Measurements from ENCODE around the gene CLN3.
"Not testable (repeated sequence)": the region's sequence is repeated elsewhere in the genome, so short reads cannot be mapped to it uniquely, and the experiment has no call there.

Gene CLN3

DNA sequence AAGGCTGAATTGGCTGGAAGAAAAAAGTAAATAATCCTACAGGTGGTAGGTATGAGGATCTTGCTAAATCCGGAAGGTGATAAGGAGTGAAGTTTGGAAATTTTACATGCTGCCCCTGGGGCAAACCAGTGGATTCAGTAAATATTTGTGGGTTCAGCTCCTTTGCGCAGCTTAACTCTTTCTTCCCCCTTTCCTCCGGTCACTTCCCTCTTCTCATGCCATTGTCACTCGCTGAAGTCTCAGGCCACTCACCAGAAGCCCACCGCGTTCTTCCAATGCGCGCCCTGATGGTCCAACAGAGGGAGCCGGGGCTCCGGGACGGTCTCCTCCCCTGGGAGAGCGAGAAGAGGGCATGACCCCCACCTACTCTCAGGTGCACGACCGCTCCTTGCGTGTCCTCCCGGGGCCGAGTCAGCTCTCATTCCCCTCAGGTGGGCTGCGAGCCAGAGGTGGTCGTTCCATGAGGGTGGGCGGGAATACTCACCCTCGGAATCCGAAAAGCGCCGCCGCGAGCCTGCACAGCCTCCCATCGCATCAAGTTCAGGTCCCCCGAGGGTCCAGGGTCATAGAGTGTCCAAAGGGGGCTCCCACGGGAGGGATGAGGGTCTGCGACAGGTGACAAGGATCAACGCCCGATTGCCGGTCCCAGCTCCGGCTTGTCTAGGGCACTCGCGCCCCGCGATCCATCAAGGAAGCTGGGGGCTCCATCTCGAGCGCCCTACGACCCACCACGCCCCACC is 474 bp downstream of the CLN3 start:
- H3K27me3 Mint-ChIP-seq (ENCODE audit: low read depth) = no peaks in the 10 kb centered on the region
- H3K36me3 Mint-ChIP-seq (ENCODE audit: low read depth) = peaks cover 31% of the 10 kb centered on the region
- peak overlapping the region; percentile 93 for H3K4me3 Mint-ChIP-seq
- peak overlapping the region; percentile 100 for H3K27ac Mint-ChIP-seq
- H3K4me1 Mint-ChIP-seq (ENCODE audit: low read depth) = peaks cover 46% of the 10 kb centered on the region
- H3K9me3 Mint-ChIP-seq = no peaks in the 10 kb centered on the region

DNA sequence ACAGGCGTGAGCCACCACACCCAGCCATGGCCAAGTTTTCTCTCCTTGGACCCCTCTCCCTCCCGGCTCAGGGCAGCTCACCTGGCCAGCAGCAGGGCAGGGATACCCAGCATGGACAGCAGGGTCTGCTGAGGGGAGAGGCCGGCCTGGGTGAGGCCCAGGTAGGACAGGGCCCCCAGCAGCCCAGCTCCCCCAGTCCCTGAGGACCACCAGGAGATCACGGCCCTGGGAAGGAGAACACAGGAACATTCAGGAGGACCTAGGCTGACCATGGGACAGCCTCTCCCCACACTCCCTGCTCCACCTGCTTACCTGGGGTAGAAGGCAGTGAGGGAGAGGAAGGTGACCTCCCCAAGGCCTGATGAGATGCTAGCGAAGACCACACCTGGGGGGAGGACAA is 5.6 kb downstream of the CLN3 start:
- Mint-ChIP-seq H3K9me3 (no peaks in the 10 kb centered on the region), H3K4me3 (no peak overlapping the region), H3K27me3 (ENCODE audit: low read depth) (no peaks in the 10 kb centered on the region), H3K4me1 (ENCODE audit: low read depth) (peaks cover 7% of the 10 kb centered on the region), H3K36me3 (ENCODE audit: low read depth) (peaks cover 30% of the 10 kb centered on the region), H3K27ac (no peak overlapping the region)

DNA sequence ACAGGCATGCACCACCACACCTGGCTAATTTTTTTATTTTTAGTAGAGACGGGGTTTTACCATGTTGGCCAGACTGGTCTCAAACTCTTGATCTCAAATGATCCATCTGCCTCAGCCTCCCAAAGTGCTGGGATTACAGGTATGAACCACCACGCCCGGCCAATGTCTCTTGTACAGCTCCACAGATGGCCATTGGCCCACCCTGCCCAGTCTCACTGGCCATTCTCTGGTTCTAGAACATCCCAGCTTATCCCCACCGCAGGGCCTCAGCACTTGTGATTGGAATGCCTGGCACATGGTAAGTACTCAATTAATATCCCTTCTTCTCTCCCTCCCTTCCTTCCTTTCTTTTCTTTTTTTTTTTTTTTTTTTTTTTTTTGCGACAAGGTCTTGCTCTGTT is 8.5 kb downstream of the CLN3 start:
- H3K4me3 Mint-ChIP-seq; H3K4me1 Mint-ChIP-seq (ENCODE audit: low read depth); H3K27me3 Mint-ChIP-seq (ENCODE audit: low read depth); H3K27ac Mint-ChIP-seq; H3K9me3 Mint-ChIP-seq: not testable (repeated sequence)
- H3K36me3 Mint-ChIP-seq (ENCODE audit: low read depth) = peaks cover 22% of the 10 kb centered on the region

DNA sequence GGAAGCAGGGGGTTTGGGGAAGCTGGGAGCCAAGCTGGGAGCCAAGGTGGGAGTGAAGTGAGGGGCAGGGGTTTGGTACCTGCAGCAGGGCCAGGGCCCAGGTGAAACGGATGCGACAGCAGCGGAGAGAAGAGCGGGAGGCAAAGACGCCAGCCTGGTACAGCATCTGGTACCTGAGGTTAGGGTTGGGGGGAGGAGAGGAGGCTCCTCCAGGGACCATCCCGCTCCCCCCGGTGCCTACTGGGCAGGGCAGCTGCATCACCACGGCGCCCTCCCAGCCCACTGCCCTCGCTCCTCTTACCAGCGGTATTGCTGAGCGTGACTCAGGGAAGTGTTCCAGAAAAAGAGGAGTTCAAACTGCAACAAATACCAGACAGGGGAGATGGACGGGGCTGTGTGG is 9.8 kb downstream of the CLN3 start:
- H3K9me3 Mint-ChIP-seq = no peaks in the 10 kb centered on the region
- no peak overlapping the region for H3K4me3 Mint-ChIP-seq
- H3K4me1 Mint-ChIP-seq (ENCODE audit: low read depth) = no peaks in the 10 kb centered on the region
- no peak overlapping the region for H3K27ac Mint-ChIP-seq
- H3K27me3 Mint-ChIP-seq (ENCODE audit: low read depth) = no peaks in the 10 kb centered on the region
- peaks cover 20% of the 10 kb centered on the region for H3K36me3 Mint-ChIP-seq (ENCODE audit: low read depth)

DNA sequence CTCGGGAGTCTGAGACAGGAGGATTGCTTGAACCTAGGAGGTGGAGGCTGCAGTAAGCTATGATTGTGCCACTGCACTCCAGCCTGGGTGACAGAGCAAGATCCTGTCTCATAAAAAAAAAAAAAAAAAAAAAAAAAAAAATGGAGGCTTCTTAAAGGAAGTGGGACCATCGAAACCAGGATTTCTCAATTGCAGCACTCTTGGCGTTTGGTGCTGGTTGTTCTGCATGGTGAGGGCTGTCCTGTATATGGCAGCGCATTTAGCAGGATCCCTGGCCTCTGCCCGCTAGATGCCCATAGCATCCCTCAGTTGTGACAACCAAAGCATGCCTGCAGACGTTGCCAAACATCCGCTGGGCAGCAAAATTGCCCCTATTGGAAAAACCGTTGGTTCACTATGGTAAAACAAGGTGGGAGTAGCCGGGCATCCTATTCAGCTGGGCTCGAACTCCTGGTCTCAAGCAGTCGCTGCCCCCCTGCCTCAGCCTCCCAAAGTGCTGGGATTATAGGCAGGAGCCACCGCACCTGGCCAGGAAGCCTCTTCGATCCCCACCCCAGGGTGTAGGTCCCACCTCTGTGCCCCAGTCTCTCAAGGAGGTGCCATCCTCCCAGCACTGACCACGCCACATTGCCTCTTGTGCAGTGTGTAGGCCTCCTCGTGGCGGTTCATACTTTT is 13.2 kb downstream of the CLN3 start:
- H3K9me3 Mint-ChIP-seq = no peaks in the 10 kb centered on the region
- H3K27me3 Mint-ChIP-seq (ENCODE audit: low read depth) = no peaks in the 10 kb centered on the region
- no peak overlapping the region for H3K4me3 Mint-ChIP-seq
- no peak overlapping the region for H3K27ac Mint-ChIP-seq
- H3K4me1 Mint-ChIP-seq (ENCODE audit: low read depth) = peaks cover 1% of the 10 kb centered on the region
- peaks cover 26% of the 10 kb centered on the region for H3K36me3 Mint-ChIP-seq (ENCODE audit: low read depth)

DNA sequence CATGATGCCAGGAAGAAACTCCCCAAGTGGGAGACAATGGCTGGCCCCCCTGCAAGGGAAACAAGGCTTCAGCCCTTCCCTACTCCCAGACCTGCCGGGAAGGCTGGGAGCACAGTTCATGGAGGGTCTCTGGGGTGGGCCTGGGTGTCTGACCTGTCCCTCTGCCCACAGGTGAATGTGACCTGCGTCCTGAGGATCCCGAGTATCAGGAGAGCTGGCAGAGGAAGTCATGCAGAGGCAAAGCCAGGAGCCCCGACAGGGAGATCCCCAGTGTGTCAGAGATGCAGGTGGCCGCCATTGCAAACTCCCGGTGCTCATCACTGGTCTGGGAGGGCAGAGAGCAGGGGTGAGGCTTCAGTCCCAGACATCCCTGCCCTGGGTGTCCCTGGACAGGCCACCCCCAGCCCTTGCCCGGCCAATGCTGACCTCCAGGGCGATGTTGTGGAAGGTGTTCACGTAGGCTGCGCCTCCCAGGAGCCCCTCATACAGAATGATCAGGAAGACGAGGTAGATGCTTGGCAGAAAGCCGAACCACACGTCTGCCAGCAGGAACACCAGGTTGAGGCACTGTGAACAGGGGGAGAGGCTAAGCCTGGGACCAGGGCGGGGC is 14.5 kb downstream of the CLN3 start:
- Mint-ChIP-seq H3K27me3 (ENCODE audit: low read depth) (no peaks in the 10 kb centered on the region), H3K36me3 (ENCODE audit: low read depth) (peaks cover 24% of the 10 kb centered on the region), H3K4me3 (no peak overlapping the region), H3K27ac (no peak overlapping the region), H3K4me1 (ENCODE audit: low read depth) (peaks cover 3% of the 10 kb centered on the region), H3K9me3 (no peaks in the 10 kb centered on the region)

DNA sequence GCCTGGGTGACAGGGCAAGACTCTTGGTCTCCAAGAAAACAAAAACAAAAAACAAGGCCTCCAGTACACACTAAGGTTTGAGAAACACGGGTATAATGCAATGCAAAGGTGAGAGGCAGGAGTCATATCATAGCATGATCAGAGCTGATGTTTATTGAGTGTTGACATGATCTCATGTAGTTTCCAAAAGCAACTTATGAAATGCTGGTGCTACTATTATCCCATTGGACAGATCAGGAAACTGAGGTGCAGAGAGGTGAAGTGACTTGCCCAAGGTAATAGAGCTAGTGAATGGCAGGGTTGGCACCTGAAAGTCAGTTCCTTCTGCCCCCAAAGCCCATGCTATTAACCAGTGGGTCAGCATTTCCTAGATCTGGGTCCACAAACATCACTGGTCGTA is 16.7 kb downstream of the CLN3 start:
- Mint-ChIP-seq H3K9me3 (no peaks in the 10 kb centered on the region), H3K4me3 (no peak overlapping the region), H3K27ac (no peak overlapping the region), H3K36me3 (ENCODE audit: low read depth) (peaks cover 22% of the 10 kb centered on the region), H3K4me1 (ENCODE audit: low read depth) (peaks cover 3% of the 10 kb centered on the region), H3K27me3 (ENCODE audit: low read depth) (no peaks in the 10 kb centered on the region)

DNA sequence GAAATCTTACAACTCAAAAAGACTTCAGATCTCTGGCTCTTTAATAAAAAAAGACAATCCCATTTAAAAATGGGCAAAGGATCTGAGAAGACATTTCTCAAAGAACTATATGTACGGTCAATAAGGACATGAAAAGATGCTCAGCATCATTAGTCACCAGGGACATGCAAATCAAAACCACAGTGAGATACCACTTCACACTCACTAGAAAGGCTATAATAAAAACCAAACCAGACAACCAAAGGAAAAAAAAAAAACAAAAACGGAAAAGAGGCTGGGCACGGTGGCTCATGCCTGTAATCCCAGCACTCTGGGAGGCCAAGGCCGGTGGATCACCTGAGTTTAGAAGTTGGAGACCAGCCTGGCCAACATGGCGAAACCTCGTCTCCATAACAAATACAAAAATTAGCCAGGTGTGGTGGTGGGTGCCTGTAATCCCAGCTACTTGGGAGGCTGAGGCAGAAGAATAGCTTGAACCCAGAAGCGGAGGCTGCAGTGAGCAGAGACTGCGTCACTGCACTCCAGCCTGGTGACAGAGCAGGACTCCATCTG is 18.1 kb downstream of the CLN3 start:
- peaks cover 22% of the 10 kb centered on the region for H3K36me3 Mint-ChIP-seq (ENCODE audit: low read depth)
- no peaks in the 10 kb centered on the region for H3K27me3 Mint-ChIP-seq (ENCODE audit: low read depth)
- H3K9me3 Mint-ChIP-seq = no peaks in the 10 kb centered on the region
- peaks cover 3% of the 10 kb centered on the region for H3K4me1 Mint-ChIP-seq (ENCODE audit: low read depth)
- H3K4me3 Mint-ChIP-seq = no peak overlapping the region
- no peak overlapping the region for H3K27ac Mint-ChIP-seq

DNA sequence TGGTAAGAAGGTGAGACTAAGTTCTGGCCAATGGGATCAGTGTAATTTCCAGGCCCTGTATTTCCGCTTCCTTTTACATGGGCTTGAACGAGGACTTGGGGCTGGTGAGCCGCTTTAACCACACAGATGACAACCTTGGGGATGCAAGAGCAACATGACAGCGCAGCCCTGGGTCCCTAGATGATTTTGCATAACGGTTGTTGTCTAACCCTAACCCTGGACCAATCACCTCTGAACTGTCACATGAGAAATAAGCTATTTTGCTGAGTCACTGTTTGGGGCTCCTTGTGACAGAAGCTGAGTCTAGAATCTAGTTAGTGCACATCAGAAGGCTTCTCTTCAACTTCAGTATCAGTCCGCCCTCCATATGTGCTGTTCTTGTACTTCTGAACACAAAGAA is 44.8 kb downstream of the CLN3 start:
- not testable (repeated sequence) for H3K9me3 Mint-ChIP-seq; H3K4me1 Mint-ChIP-seq (ENCODE audit: low read depth); H3K36me3 Mint-ChIP-seq (ENCODE audit: low read depth); H3K27ac Mint-ChIP-seq; H3K27me3 Mint-ChIP-seq (ENCODE audit: low read depth); H3K4me3 Mint-ChIP-seq

DNA sequence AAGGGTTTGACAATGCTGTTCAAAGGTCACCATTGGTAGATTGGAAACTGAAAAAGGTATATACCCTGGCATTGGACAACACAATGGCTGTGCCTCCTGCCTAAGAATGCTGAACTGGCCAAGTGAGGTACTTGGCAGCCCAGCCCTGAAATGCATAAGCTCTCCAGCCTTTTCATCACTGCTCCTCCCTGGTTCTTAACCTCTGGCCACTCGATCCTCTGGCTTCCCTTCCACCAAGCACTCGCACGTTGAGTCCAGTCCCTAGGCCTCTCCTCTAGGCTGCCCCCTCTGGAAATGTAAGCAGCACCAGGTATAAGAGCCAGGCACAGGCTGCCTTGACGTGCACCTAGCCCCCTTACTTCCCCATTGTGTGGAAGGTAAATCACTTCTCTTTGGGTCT is 45.5 kb downstream of the CLN3 start:
- H3K36me3 Mint-ChIP-seq (ENCODE audit: low read depth); H3K9me3 Mint-ChIP-seq; H3K27ac Mint-ChIP-seq; H3K4me1 Mint-ChIP-seq (ENCODE audit: low read depth); H3K27me3 Mint-ChIP-seq (ENCODE audit: low read depth); H3K4me3 Mint-ChIP-seq: not testable (repeated sequence)

DNA sequence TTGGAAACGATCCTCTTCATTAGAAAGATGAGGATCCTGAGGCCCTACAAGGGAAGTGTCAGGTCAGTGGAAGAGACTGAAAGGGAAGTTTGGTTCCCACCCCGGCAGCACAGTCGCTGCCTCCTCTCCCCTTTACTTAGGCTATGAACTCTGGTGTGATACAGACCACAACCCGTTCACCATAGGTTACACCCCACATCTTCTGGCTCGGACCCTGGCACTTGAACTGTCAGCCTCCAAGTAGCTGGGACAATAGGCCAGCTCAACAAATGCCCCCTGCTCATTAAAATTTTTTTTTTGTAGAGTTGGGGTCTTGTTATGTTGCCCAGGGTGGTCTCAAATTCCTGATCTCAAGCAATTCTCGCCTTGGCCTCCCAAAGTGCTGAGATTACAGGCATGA is 47.9 kb downstream of the CLN3 start:
- not testable (repeated sequence) for H3K27ac Mint-ChIP-seq; H3K4me1 Mint-ChIP-seq (ENCODE audit: low read depth); H3K36me3 Mint-ChIP-seq (ENCODE audit: low read depth); H3K27me3 Mint-ChIP-seq (ENCODE audit: low read depth); H3K4me3 Mint-ChIP-seq; H3K9me3 Mint-ChIP-seq

DNA sequence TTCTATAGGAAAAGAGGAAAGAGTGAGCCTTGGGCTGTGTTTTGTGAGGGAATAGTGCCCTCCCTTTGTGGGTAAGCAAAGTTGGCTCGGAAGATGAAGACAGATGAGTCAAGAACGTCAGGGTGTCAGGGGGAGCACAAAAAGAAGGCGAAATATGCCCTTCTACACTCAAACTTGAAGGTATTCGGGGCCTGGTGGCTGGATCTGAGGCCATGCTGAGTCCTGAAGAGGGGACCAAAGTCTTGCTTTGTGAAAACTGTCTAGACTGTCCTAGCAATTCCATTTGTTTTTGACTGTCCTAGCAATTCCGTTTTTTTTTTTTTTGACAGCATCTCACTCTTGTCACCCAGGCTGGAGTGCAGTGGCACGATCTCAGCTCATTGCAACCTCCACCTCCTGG is 53.0 kb downstream of the CLN3 start:
- H3K27me3 Mint-ChIP-seq (ENCODE audit: low read depth); H3K4me1 Mint-ChIP-seq (ENCODE audit: low read depth); H3K4me3 Mint-ChIP-seq; H3K27ac Mint-ChIP-seq; H3K36me3 Mint-ChIP-seq (ENCODE audit: low read depth); H3K9me3 Mint-ChIP-seq: not testable (repeated sequence)

DNA sequence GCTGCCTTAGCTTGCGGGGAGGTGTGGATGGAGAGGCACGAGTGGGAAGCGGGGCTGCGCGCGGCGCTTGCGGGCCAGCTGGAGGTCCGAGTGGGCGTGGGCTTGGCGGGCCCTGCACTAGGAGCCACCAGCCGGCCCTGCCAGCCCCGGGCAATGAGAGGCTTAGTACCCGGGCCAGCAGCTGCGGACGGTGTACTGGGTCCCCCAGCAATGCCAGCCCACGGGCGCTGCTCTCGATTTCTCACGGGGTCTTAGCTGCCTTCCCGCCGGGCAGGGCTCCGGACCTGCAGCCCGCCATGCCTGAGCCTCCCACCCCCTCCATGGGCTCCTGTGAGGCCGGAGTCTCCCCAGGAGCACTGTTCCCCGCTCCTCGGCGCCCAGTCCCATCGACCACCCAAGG is 56.5 kb downstream of the CLN3 start:
- H3K27ac Mint-ChIP-seq; H3K27me3 Mint-ChIP-seq (ENCODE audit: low read depth); H3K4me1 Mint-ChIP-seq (ENCODE audit: low read depth); H3K36me3 Mint-ChIP-seq (ENCODE audit: low read depth); H3K9me3 Mint-ChIP-seq; H3K4me3 Mint-ChIP-seq: not testable (repeated sequence)

Measured in T-helper 1 cell treated with Interleukin-12 subunit alpha and Interleukin-12 subunit beta and Interleukin-4 antibody, amounts not matched to agents 30 μg/mL and 1 μg/mL, for 36 hours (primary cell).